GM13977 (cell line): ENCODE results near the gene PCSK1.

Source experiments
- DNase-seq: peaks from one replicate; pipeline ENCODE4 v3.0.0; 2012; ENCODE audit warnings: low spot score
- in situ Hi-C: fragments of 300-500 bp; cut with MboI; formaldehyde crosslinking; loops from one replicate; pipeline ENCODE4 v1.12.0; 2022; ENCODE audit warnings: low sequenced_read_pairs, low pct_unique_long_range_greater_than_20kb, mixed read lengths, inconsistent platforms; ENCODE audit not compliant: unreplicated experiment
- TF ChIP-seq, protein P1 (sequence below): IDR thresholded peaks from 2 replicates; pipeline ENCODE4 v1.5.1; 2012; ENCODE audit warnings: mild to moderate bottlenecking, control low read depth; ENCODE audit not compliant: insufficient read depth; ENCODE audit errors: extremely low read depth, missing control alignments

PCSK1 gene

DNA sequence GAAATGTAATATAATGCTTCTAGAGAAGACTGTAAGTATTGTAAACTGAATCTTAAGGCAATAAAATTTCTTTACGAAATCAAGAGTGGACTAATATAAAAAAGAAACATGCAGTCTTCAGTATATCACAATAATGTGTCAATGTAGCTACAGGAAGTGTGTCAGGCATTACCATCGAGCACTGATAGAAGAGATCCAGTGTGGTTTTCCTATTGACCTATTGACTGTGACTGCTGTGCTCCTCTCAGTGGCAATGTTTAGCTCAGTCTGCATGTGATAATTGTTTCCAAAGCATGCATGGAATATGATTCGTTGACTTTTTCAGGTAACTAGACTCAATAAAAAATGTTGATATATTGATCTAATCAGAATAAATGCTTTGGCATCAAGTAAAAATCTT lies 20.3 kb upstream of the PCSK1 start:
- TF ChIP-seq, protein P1, sequence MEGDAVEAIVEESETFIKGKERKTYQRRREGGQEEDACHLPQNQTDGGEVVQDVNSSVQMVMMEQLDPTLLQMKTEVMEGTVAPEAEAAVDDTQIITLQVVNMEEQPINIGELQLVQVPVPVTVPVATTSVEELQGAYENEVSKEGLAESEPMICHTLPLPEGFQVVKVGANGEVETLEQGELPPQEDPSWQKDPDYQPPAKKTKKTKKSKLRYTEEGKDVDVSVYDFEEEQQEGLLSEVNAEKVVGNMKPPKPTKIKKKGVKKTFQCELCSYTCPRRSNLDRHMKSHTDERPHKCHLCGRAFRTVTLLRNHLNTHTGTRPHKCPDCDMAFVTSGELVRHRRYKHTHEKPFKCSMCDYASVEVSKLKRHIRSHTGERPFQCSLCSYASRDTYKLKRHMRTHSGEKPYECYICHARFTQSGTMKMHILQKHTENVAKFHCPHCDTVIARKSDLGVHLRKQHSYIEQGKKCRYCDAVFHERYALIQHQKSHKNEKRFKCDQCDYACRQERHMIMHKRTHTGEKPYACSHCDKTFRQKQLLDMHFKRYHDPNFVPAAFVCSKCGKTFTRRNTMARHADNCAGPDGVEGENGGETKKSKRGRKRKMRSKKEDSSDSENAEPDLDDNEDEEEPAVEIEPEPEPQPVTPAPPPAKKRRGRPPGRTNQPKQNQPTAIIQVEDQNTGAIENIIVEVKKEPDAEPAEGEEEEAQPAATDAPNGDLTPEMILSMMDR = no peak
- no peak for DNase-seq
- in situ Hi-C loops = no loop called here

DNA sequence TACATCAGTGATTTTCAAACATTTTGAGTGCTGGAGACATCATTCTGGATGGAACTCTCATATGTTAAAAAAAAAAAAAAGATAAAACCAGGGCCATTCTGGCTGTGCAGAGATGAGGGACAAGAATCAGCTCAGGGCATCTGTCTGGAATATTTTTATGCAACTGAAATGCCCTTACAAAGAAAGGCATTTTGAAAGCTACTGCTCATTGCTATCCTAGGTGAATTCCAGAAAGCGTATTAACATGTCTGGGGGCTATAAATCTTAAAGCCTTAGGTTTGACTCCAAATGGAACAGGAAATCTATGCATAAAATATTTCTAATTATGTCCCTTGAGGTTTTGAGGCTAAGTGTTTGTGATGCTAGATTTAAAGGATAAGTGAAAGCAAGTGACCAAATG lies 14.9 kb upstream of the PCSK1 start:
- TF ChIP-seq, protein P1 = no peak
- DNase-seq = no peak
- in situ Hi-C loops = loop anchor here (25.0 kb wide), 1 partner anchor 586 kb away; no protein-coding TSS in a partner anchor

DNA sequence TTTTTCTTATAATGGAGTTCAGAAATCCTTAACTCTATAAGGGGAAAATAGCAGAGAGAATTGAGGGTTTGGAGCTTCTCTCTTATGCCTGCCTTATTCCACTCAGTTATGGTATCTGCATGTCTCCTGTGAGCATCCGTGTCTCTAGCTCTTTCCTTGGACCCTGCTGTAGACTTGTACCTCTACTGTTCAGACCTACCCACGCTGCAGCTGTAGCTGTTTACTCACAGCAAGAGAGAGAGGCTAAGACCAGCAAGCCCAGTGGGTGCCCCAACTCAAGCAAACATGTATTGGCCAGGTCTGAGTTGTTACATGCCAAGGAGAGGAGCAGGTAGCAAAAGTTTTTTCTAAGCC lies 7.1 kb upstream of the PCSK1 start:
- in situ Hi-C loops = loop anchor here (25.0 kb wide), 1 partner anchor 578 kb away; no protein-coding TSS in a partner anchor
- TF ChIP-seq, protein P1 = no peak
- no peak for DNase-seq

DNA sequence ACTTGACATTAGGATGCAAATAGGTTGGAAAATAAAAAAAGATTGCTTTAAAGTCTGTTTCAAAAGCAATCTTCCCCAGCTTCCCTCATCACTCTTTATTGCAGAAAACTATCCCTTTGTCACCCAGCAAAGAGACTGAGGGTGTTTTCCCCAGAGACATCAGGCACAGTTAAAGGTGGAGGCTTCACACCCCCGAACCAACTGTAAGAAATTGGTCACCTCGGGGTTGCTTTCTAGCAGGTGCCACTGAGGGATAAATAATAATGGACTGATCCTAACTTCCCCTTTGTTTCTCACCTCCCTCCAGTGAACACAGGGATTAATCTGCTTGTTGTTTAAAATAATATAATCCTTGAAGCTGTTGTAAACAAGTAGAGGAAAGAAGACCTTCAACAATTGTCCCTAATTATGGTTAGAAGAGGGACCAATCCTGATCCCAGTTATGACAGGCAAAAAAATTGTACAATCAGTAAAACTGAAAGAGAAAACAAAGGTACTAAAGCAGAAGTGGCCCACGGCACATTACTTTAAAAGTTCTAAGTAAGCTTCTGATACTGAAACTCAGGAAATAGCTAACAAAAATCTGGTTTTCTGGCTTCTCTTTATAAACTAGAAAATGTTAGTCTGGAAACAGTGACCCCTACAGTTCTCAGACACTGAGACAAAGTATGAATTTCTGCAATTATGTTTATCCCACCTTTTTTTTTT lies 6.6 kb upstream of the PCSK1 start:
- TF ChIP-seq, protein P1 = peak; percentile 34
- peak; percentile 59 for DNase-seq
- in situ Hi-C loops = loop anchor here (10.0 to 25.0 kb wide), 2 partner anchors 95 to 577 kb away; no protein-coding TSS in a partner anchor

DNA sequence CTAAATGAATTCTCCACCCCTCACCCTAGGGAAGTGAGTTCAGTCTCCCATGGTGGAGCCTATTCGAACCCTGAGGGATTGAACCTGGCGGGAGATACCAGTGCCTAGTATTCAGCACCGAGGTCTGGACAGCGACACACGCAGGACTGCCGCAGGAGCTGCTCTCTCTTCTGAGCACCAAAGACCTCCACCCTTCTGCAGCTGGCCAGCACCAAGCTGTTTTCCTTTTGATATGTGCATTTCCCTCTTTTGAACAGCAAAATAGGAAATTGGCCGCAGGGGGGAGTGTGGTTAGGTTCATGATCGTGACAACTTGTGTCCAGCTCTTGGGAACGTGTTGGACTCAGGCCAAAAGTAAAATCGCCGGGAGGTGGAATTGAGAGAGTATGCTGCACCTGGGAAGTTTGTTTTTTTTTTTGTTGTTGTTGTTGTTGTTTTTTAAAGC lies 1.2 kb upstream of the PCSK1 start:
- in situ Hi-C loops = loop anchor here (10.0 to 25.0 kb wide), 2 partner anchors 89 to 572 kb away; no protein-coding TSS in a partner anchor
- DNase-seq = peak; percentile 28
- TF ChIP-seq, protein P1 = no peak

DNA sequence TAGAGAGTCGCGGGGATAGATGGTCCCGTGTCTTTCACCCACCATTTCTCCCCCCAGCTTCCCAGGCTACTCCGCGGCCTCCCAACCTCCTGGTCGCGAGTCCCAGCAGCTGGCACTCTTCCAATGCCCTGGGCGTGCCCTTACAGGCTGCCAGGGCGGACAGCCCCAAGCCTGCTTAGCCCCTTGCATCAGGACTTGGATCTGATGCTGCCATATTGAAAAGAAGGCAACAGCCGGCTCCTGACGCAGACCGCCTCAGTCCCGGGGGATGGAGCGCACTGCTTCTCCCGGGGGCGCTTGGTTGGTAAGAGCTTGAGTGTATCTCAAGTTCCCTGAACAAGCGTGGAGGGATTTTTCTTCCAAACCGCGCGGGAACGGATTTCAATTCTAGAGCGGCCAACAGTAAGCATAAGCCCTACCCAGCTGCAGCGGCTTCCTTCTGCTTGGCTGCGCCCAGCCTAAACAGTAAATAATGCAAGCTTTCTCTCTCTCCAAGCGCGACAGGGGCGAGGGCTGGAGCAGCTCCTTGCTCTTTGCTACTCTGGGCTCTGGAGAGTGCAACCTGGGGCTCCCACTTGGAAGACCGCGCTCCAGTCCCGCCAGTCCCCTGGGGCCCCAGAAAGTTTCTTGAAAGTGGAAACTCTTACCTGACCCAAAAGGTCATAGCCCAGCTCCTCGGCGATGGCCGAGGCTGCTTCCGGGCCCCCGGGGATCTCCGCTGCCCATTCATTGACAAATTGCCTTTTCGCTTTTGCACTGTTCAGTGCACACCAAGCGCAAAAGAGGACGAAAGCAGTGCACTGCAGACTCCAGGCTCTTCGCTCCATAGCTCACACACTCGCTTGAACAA lies 607 bp downstream of the PCSK1 start:
- in situ Hi-C loops = loop anchor here (10.0 to 25.0 kb wide), 2 partner anchors 88 to 570 kb away; no protein-coding TSS in a partner anchor
- no peak for DNase-seq
- TF ChIP-seq, protein P1 = no peak
